GM21360 (cell line): ENCODE measurements around the gene RNF144B.
"Not testable (repeated sequence)": the region's sequence is repeated elsewhere in the genome, so short reads cannot be mapped to it uniquely, and the experiment has no call there.

ENCODE experiments used
- ATAC-seq: cut with Tn5 transposase; IDR thresholded peaks from one replicate; pipeline ENCODE4 v1.9.1; 2021; ENCODE audit warnings: mild to moderate bottlenecking, moderate library complexity; ENCODE audit not compliant: unreplicated experiment

The RNF144B gene

GRCh38 chr6:18387061-18387721, at the start of gene RNF144B:
RNF144B (plus strand) TSS chr6:18387350; CDS start chr6:18399535, 12,185 bp downstream.
- peak; percentile 82 for ATAC-seq

GRCh38 chr6:18339599-18339998, 47.6 kb upstream of the RNF144B start:
- no peak for ATAC-seq

- no peak for ATAC-seq
Observed at GRCh38 chr6:18340781-18341551, 46.2 kb upstream of the RNF144B start.

- no peak for ATAC-seq
Observed at GRCh38 chr6:18342223-18342622, 44.9 kb upstream of the RNF144B start.

- no peak for ATAC-seq
Observed at GRCh38 chr6:18343741-18344140, 43.4 kb upstream of the RNF144B start.

GRCh38 chr6:18347021-18347577, 40.1 kb upstream of the RNF144B start:
- ATAC-seq, result no peak

GRCh38 chr6:18347866-18348265, 39.3 kb upstream of the RNF144B start:
- no peak for ATAC-seq

GRCh38 chr6:18349386-18349785, 37.8 kb upstream of the RNF144B start:
- ATAC-seq, result no peak

GRCh38 chr6:18350271-18350670, 36.9 kb upstream of the RNF144B start:
- no peak for ATAC-seq

- ATAC-seq, result no peak
Observed at GRCh38 chr6:18350712-18351111, 36.4 kb upstream of the RNF144B start.

- ATAC-seq, result no peak
Observed at GRCh38 chr6:18352001-18352400, 35.1 kb upstream of the RNF144B start.

GRCh38 chr6:18352842-18353241, 34.3 kb upstream of the RNF144B start:
- ATAC-seq, result no peak

GRCh38 chr6:18353251-18353650, 33.9 kb upstream of the RNF144B start:
- ATAC-seq, result no peak

GRCh38 chr6:18357546-18357945, 29.6 kb upstream of the RNF144B start:
- ATAC-seq, result not testable (repeated sequence)

GRCh38 chr6:18359237-18359885, 27.8 kb upstream of the RNF144B start:
- peak; percentile 99 for ATAC-seq

- ATAC-seq, result no peak
Observed at GRCh38 chr6:18360188-18360587, 27.0 kb upstream of the RNF144B start.

- ATAC-seq, result no peak
Observed at GRCh38 chr6:18362058-18362561, 25.0 kb upstream of the RNF144B start.

GRCh38 chr6:18363746-18364145, 23.4 kb upstream of the RNF144B start:
- ATAC-seq, result no peak

GRCh38 chr6:18364561-18364960, 22.6 kb upstream of the RNF144B start:
- not testable (repeated sequence) for ATAC-seq

GRCh38 chr6:18367371-18367770, 19.8 kb upstream of the RNF144B start:
- ATAC-seq, result no peak
